HG03159 (cell line): ENCODE measurements around the gene HOXA10.

Experiments used
- ATAC-seq: cut with Tn5 transposase; IDR thresholded peaks from one replicate; pipeline ENCODE4 v1.9.1; 2021; ENCODE audit warnings: mild to moderate bottlenecking, moderate library complexity; ENCODE audit not compliant: unreplicated experiment

HOXA10 gene

GRCh38 chr7:27180431-27181420, 6.6 kb upstream of the HOXA10 start:
- no peak for ATAC-seq

- no peak for ATAC-seq
These were observed 5.6 kb upstream of the HOXA10 start for GRCh38 chr7:27179503-27180430.

- ATAC-seq, result no peak
These were observed 4.9 kb upstream of the HOXA10 start for GRCh38 chr7:27179030-27179429.

GRCh38 chr7:27178366-27178765, 4.2 kb upstream of the HOXA10 start:
- no peak for ATAC-seq

- ATAC-seq, result no peak
These were observed 3.7 kb upstream of the HOXA10 start for GRCh38 chr7:27177795-27178320.

GRCh38 chr7:27176962-27177794, 3.1 kb upstream of the HOXA10 start:
- no peak for ATAC-seq

DNA sequence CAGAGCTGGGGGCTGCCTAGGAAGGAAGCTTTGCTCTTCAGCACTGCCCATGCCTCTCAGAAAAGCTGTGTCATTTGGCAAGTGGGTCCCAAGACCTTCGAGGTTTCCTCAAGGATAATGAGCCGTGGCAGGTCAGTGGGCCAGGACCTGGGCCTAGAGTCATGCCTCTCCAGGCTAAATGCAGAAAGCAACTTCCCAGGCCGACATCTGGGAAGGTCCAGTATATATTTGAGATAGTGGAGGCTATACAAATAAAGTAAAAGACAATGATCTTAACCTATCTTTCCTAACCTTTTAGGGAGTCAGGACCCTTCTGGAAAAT, 2.4 kb upstream of the HOXA10 start:
- no peak for ATAC-seq

- ATAC-seq, result no peak
These were observed 1.8 kb upstream of the HOXA10 start for GRCh38 chr7:27175626-27176523.

DNA sequence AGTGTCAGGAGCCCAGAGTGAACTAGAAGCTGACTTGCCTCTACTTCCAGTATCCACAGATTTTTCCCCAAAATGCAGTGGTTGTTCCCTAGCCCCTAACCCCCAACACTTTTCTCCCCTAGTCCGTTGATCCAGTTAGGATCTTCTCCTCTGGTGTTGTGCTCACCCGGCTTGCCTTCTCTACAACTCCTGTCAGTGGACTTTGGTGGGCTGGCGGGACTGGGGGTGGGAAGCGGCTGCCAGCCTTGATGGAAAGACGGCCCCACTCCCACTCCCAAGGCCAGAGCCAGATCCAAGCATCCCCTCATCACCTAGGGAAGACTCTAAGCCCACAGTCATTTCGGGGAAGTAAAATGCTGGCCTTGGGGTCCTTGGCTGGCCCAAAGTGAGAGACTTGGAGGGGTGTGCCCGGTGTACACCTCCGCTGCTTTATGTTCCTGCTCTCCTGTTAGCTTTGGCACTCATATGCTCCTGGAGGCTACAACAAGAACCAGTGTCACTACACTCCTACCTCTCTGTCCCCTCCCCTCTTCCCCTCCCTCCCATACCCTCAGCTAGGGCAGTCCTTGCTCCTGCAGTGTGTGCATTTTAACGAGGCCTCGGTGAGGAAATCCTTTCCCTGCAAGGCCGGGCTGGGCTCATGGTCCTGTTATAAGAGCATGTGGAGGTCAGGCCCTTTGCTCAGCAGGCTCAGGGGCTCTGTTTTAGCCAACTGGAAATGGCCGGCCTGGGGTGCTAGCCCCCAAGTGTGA, 930 bp upstream of the HOXA10 start:
- ATAC-seq, result no peak

- no peak for ATAC-seq
These were observed 587 bp downstream of the HOXA10 start for GRCh38 chr7:27173511-27173955.

DNA sequence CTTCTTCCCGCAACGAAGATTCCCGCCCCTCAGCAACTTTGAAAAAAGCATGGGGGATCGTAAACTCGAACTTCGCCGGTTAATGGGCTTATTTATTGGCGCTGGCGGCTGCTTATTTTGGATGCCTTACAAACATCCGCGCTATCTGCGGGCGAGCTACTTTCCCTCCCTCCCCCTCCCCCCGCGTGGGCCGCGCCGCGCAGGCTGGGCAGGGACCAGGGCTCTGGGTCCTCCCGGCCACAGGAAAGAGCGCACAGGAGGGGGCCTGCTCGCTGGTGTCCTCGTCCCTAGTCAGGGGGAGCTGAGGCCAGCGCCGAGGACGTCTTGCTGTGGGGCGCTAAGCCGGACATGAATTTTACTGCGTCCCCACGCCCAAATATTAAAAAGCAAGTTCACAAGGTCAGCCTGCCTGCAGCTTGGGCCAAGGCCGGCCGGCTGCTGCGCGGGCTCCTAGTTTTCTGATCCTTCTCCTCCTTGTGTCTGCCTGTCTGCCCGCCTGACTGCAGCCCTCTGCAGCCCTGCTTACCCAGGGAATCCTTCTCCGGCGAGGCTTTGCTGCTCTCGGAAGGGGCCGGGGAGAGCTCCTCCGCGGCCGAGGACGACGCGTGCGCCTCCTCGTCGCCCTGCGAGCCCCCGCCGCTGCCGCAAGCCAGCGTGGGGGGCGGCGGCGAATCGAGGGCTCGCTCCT, 1.2 kb downstream of the HOXA10 start:
- ATAC-seq, result no peak

GRCh38 chr7:27172315-27172774, 1.8 kb downstream of the HOXA10 start:
- no peak for ATAC-seq

GRCh38 chr7:27171637-27172314, 2.3 kb downstream of the HOXA10 start:
- ATAC-seq, result no peak

- no peak for ATAC-seq
These were observed 2.8 kb downstream of the HOXA10 start for GRCh38 chr7:27171325-27171636.

DNA sequence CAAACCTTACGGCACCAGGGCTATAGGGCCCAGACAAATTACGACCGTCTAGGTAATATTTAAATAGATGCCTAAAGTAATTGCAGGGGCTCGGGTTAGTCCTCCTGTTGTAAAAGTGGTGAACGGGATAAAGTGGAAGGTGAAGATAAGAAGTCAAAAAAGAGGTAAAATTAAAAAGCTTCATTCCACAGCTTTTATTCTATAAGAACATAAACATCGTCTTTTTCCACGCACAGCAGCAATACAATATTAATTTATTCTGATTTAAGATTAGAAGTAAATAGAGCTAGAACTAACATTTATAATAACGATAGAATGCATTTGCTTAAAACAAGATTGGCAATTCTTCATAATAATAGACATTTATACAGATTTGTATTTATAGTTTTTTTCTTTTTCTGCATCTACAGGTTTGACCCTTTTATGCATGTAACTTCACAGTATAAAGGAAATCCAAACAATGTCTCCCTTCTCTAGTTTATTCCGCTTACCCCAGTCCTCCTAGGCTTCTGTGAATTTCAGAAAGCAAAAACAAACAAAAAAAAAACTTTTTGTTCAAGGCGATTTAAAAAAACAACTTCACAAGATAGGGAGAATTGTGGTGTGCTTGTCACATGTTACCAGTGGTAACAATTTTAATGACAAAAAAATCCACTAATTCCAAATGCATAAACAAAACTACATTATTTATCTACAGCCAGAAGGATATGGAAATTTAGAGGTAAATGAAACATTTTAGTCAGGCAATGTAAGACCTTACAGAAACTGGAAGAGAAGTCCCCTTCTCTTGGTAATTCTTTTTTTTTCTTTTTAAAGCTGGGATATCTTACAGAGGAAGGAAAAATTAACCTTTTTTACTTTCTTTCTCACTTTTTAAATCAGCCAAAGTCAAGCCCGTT, 3.4 kb downstream of the HOXA10 start:
- no peak for ATAC-seq

DNA sequence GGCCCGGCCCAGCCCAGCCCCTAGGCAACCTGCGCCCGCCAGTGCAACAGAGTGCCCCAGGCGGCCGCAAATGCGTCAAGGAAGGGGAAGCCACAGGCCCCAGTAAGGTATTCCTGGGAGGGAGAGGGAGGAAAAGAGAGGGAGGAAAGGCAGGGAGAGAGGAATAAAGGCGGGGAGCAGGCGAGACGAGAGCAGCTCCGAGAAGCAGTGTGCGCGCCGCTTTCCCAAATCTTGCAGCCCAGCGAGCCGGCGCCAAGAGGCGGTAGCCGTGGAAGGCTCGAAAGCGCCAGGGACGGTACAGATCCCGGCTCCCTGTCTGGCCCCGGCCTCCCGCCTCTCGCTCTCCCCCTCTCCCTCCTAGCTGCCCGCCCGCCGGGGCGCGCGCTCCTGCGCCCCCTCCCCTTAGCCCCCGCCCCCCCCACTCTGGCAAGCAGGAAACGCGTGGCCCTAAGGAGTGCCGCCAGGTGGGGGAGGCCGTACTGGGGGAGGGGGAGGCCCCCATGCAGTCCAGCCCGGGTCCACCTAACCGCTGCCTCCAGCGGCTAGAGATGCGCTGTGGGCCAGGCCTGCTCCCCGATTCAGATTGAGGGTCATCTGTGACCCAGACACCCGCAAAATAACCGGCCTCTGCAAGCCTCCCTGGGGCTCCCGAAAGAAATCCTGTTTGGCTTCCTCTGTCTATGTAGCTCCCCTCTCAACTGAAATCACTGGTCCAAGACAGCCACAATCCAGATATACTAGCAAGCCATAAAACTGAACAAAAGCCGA, 4.3 kb downstream of the HOXA10 start:
- ATAC-seq, result no peak
